Kidney epithelial cell (primary cell): ENCODE measurements around the gene CDCA3. TPM values are rescaled to one million over a fixed set of nuclear protein-coding genes. Genes with fewer than 3 reads are reported as not detected.

Source experiments
- DNase-seq: peaks from one replicate; pipeline ENCODE4 v3.0.0-alpha.2; 2010; ENCODE audit warnings: low read depth
- H3K27me3 ChIP-seq: 2 replicates; pipeline ENCODE4 v1.6.0; 2011; ENCODE audit warnings: low read length; ENCODE audit not compliant: control insufficient read depth, insufficient read depth
- H3K36me3 ChIP-seq: 2 replicates; pipeline ENCODE4 v1.5.1; 2011; ENCODE audit warnings: low read length; ENCODE audit not compliant: control insufficient read depth, insufficient read depth
- H3K4me3 ChIP-seq: 2 replicates; pipeline ENCODE4 v1.5.1; 2011; ENCODE audit warnings: low read depth, mild to moderate bottlenecking, control low read depth, low read length
- CTCF ChIP-seq: IDR thresholded peaks from 2 replicates; pipeline ENCODE4 v1.5.1; 2011; ENCODE audit warnings: mild to moderate bottlenecking, moderate library complexity, low read length, control low read depth, inconsistent platforms; ENCODE audit not compliant: insufficient read depth, poor library complexity, severe bottlenecking
- total RNA-seq: library from RNA; depleted of rRNA; stranded (reverse); fragments of >200 nt; gene quantifications from 2 replicates; pipeline ENCODE4 v1.2.3, GENCODE V29; 2015

CDCA3 gene
- total RNA-seq, 1 donor from 2014 or later: 8.3 TPM

GRCh38 chr12:6847676-6848075 lies 3.4 kb downstream of the CDCA3 start:
- Histone ChIP-seq H3K4me3 (no peak overlapping the region), H3K36me3 (peaks cover 4% of the 10 kb centered on the region)

GRCh38 chr12:6846316-6846869 lies 4.7 kb downstream of the CDCA3 start:
- no peak for DNase-seq
- TF ChIP-seq CTCF: no peak
- Histone ChIP-seq H3K4me3 (no peak overlapping the region), H3K36me3 (peaks cover 4% of the 10 kb centered on the region), H3K27me3 (no peaks in the 10 kb centered on the region)

More at GRCh38 chr12:6847676-6848075, 3.4 kb downstream of the CDCA3 start:
- no peaks in the 10 kb centered on the region for H3K27me3 ChIP-seq
- TF ChIP-seq CTCF: no peak
- DNase-seq: no peak

GRCh38 chr12:6845395-6845794 lies 5.7 kb downstream of the CDCA3 start:
- TF ChIP-seq CTCF: no peak
- H3K4me3 ChIP-seq: no peak overlapping the region
- DNase-seq: no peak
- H3K36me3 ChIP-seq: peaks cover 4% of the 10 kb centered on the region
- H3K27me3 ChIP-seq: no peaks in the 10 kb centered on the region

GRCh38 chr12:6843118-6843902 lies 7.8 kb downstream of the CDCA3 start:
- Histone ChIP-seq H3K27me3 (no peaks in the 10 kb centered on the region), H3K4me3 (no peak overlapping the region), H3K36me3 (peaks cover 6% of the 10 kb centered on the region)
- TF ChIP-seq CTCF: no peak
- DNase-seq: no peak

GRCh38 chr12:6842075-6842474 lies 9.0 kb downstream of the CDCA3 start:
- no peak for DNase-seq
- Histone ChIP-seq H3K27me3 (no peaks in the 10 kb centered on the region), H3K36me3 (peaks cover 3% of the 10 kb centered on the region), H3K4me3 (no peak overlapping the region)
- no peak for TF ChIP-seq CTCF
